HG02885 (cell line): ENCODE data around the gene NHERF2.

ENCODE experiments used
- ATAC-seq: cut with Tn5 transposase; IDR thresholded peaks from one replicate; pipeline ENCODE4 v1.9.1; 2021; ENCODE audit warnings: mild to moderate bottlenecking; ENCODE audit not compliant: unreplicated experiment, poor library complexity

Gene NHERF2

DNA sequence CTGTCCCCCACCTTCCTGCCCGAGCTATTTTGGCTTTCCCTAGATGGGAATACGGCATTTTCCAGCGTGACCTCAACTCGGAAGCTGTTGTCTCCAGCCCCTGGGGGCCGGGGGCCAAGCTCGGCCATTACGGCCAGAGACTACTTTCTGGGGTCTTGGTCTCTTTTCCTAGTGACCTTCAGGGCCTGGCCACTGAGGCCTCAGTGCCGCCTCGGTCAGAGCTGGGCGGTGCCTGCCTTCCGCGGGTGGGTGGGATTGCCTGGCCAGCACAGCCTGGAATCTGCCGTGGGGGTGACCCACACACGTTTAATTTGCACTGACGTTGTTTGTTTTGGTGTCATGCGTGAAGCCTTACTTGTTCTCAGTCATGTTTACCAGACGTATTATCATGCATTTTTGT, 50.3 kb downstream of the NHERF2 start:
- no peak for ATAC-seq

DNA sequence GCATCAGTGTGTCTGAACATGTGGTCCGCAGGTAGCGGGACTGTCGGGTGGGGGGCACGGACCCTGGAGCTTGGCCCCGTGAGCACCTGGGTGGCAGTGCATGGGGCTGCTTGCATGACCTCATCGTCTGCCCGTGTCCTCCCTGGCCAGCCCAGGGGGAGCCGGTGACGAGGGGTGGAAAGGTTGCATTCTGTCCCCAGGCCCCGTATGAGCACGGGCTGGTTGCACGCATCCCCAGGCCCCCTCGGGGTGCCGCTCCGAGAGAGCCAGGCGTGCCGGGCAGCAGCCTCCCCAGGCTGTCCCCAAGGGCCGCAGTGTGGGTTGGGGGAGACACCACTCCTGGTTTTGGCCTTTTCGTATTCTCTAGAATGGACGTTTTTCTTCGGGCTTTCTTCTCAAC, 51.0 kb downstream of the NHERF2 start:
- ATAC-seq = no peak

DNA sequence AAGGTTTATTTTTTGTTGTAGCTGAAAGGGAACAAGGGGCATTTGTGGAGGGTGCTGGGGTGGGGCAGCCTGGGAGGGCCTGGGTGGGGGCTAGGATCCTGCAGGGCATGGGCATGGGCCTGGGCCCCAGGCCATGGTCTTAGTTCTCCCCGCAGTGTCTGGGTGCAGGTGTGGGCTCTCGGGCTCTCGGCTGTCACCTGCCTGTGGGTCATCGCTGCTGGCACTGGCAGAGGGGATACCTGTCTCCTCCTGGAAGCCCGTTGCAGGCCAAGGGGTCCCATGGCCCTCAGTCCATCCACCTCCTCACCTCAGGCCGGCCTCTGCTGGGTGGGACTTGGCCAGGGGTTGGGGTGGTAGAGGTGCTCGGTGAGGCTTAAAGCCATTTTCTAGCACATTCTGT, 51.4 kb downstream of the NHERF2 start:
- ATAC-seq = no peak

DNA sequence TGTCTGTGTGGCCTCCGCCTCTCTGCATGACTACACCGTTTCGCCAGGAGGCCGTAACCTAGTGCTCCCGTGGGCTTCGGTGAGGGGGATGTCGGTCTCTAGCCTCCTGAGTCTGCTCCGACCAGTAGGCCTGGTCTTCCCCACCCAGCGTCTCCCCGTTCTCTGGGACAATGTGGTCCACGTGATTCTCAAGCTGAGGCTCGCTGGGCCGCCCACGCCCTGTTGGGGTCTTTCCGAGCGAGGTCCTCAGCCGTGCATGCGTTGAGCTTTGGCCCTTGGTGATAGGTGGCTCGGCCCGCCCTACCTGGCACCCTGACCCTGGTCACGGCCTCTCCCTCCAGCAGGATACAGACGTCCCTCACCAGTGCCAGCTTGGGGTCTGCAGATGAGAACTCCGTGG, 52.0 kb downstream of the NHERF2 start:
- no peak for ATAC-seq

DNA sequence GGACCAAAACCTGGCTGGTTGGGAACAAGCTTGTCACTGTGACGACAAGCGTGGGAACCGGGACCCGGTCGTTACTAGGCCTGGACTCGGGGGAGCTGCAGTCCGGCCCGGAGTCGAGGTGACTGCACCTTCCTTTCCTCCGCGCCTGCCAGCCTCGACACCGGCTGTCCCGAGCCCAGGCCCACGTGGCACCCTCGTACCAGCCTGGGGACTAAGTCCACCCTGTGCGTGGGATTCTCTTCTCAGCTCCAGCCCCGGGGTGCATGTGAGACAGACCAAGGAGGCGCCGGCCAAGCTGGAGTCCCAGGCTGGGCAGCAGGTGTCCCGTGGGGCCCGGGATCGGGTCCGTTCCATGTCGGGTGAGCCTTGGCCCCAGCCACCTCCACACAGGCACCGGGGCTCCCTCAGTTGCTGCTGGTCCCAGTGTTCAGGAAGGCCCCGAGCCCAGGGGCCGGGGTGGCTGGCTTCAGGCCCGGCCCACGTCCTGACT, 52.7 kb downstream of the NHERF2 start:
- no peak for ATAC-seq

DNA sequence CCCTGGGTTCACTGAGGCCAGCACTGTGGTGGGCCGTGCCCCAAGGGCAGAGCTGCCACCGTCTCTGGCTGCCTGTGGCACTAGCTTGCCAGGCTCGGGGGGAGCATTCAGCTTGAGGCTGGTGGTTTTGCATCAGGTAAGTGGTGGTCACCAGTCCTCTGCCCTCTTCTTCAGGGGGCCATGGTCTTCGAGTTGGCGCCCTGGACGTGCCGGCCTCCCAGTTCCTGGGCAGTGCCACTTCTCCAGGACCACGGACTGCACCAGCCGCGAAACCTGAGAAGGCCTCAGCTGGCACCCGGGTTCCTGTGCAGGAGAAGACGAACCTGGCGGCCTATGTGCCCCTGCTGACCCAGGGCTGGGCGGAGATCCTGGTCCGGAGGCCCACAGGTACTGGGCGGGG, 53.3 kb downstream of the NHERF2 start:
- ATAC-seq = no peak

DNA sequence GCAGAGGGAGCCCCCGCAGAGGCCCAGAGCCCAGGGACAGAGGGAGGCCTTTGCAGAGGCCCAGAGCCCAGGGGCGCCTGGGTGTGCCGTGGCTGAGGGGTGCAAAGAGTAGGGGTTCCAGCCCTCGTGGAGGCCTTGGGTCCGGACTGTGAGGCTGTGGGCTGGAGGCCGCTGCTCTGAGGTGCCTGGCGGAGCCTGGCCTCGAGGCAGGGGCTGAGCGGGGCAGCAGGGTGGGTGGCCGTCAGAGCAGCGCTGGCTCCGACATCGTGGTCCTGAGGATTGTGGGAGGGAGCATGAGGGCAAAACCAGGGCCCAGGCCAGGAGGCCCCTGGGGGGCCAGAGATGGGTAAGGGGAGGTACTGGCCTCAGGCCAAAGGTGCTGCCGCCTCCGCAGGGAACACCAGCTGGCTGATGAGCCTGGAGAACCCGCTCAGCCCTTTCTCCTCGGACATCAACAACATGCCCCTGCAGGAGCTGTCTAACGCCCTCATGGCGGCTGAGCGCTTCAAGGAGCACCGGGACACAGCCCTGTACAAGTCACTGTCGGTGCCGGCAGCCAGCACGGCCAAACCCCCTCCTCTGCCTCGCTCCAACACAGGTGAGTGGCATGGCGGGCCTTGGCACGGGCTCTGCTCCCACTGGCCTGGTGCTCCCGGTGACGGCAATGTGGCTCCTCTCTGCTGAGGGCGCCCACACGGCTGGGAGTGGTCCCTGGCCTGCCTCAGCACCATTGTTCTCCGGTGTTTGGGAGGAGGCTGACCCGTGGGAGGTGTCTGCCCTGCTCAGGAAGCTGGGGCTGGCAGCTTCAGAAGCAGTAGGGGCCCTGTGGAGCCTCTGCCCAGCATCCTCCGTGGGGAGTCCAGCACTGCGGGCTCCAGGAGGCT, 54.7 kb downstream of the NHERF2 start:
- no peak for ATAC-seq

DNA sequence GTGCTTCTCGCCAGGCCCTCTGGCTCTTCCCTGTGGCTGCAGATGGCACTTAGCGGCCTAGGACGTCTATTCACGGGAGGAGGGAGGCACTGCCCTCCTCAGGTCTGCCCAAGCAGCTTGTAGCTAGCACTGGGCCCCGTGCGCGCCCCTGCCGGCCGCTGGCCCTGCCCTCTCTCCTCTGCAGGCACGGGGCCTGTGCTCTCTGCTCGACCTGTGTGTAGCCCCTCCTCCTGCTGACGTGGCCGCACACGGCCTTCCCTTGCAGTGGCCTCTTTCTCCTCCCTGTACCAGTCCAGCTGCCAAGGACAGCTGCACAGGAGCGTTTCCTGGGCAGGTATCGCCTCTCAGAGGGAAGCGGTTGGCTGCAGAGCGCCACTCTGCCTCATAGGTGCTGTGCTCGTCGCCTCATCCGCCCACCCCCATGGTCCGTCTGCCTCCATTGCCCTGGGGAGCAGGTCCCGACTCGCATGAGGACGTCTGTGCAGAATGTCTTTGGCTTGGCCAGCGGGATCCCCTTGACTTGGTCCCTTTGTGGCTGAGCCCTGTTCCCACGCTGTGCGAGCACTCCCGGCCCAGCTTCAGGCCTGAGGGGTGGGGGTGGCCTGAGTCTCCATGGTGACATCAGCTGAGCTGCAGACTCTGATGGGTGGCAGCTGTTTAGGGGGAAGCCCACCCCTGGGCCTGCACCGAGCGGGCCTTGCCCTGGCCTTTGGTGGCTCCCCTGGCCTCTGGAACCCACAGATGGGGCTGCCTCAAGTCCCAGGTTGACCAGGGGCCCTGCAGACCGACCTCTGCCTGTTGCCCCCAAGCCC, 55.7 kb downstream of the NHERF2 start:
- no peak for ATAC-seq

DNA sequence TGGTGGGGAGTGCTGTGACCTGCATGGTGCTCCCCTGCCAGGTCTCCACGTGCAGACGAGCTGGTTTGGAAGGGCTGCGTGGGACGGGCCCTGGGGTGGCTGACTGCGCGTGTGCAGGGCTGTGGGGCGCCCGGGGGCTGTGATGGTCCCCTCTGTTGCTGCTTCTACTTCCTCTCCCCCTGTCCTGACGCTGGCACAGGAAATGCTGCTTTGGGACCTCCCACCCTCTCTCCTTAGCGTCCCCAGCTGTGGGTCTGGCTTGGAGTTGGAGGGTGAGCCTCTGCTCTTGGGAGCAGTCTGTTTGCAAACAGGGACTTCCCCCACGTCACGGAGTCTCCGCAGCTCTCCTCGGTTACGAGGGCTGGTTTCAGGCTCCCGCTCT, 56.3 kb downstream of the NHERF2 start:
- ATAC-seq = no peak

DNA sequence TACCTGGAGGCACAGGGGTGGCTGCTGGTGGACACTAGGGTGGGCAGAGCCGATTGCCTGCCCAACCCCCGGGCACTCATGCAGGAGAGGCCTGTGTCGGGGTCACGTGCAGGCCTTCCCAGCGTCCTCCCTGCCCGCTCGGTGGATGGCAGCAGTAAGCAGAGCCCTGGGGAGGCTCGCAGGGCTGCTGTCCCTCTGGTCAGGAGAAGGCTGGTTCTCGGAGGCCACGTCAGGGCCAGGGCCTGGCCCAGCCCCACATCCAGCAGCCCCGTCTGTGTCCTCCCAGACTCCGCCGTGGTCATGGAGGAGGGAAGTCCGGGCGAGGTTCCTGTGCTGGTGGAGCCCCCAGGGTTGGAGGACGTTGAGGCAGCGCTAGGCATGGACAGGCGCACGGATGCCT, 56.7 kb downstream of the NHERF2 start:
- ATAC-seq = no peak

DNA sequence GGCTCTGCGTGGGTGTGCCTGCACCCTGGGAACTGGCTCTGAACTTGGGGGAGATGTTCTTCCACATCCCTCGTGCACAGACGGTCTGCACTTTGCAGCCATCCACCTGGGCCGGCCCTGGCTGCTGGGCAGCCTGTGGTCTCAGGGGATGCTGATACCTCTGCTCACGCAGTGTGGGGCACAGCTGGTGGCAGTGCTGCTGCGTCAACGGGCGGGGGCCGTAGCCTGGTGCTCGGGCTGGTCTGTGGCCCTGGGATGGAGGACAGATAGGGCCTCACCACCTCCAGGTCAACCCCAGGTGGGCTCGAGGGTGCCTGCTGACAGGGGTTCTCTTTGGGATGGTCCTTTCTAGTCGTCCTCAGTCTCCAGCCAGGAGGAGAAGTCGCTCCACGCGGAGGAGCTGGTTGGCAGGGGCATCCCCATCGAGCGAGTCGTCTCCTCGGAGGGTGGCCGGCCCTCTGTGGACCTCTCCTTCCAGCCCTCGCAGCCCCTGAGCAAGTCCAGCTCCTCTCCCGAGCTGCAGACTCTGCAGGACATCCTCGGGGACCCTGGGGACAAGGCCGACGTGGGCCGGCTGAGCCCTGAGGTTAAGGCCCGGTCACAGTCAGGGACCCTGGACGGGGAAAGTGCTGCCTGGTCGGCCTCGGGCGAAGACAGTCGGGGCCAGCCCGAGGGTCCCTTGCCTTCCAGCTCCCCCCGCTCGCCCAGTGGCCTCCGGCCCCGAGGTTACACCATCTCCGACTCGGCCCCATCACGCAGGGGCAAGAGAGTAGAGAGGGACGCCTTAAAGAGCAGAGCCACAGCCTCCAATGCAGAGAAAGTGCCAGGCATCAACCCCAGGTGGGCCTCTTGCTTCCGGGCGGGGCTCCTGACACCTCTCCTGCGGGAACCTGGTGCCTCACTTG, 57.4 kb downstream of the NHERF2 start:
- no peak for ATAC-seq

DNA sequence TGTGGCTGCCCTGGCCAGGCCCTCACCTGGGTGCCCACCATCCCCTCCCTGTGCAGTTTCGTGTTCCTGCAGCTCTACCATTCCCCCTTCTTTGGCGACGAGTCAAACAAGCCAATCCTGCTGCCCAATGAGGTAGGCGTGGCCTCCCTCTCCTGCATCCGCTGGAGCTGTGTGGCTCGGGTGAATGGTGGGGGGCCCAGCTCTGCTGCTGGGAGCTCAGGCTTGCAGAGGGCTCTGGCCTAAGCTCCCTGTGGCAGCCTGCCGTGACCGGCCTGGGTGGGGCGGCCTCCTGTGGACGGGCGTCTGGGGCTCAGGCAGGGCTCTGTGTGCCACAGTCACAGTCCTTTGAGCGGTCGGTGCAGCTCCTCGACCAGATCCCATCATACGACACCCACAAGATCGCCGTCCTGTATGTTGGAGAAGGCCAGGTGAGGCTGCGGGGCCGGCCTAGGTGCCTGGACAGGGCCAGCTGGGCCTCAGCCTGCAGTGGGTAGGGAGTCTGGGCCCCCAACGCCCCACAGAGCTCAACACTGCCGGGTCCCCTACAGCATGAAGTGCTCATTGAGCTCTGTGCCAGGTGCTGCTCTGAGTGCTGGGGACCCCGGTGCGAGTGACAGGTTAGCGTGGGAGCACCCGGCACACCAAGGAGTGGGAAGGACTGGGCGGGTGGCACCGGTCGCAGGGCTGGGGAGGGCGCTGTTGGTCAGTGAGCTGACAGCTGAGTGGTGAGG, 58.4 kb downstream of the NHERF2 start:
- ATAC-seq = no peak

DNA sequence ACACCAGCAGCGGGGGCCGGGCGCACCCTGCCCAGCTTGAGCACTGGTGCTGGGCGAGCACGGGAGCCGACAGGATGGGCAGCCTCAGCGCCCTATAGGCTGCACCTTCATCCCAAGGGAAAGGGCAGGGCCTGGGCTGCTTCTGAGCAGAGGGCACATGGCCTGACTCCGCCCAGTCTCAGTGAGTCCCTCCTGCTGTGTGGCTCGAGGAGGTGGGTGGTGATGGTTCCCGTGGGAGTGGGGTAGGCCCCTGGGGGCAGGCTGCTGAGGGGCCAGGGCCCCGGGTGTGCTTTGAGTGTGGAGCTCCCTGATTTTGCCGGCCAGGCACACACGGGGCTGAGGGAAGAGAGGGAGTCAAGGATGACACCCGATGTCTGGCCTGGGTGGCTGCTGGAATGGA, 59.0 kb downstream of the NHERF2 start:
- ATAC-seq = no peak

DNA sequence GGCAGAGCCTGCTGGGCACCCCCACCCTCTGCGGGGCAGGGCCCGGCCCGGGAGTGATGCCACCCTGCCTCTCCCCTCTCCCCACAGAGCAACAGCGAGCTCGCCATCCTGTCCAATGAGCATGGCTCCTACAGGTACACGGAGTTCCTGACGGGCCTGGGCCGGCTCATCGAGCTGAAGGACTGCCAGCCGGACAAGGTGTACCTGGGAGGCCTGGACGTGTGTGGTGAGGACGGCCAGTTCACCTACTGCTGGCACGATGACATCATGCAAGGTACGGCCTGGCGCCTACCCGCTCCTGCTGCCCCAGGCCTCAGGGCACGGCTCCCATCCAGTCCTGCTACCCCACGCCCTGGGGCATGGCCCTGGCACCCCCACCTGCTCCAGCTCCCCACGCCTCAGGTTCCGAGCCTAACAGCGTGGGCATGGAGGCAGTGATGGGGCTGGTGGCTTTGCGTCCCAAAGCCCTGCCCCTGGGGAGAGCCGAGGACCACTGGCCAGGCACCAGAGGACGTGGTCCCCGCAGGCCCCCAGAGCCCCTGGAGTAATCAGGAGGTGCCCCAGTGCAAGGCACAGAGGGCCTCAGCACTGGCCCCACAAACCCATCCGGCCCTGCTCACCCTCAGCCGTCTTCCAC, 59.5 kb downstream of the NHERF2 start:
- no peak for ATAC-seq

DNA sequence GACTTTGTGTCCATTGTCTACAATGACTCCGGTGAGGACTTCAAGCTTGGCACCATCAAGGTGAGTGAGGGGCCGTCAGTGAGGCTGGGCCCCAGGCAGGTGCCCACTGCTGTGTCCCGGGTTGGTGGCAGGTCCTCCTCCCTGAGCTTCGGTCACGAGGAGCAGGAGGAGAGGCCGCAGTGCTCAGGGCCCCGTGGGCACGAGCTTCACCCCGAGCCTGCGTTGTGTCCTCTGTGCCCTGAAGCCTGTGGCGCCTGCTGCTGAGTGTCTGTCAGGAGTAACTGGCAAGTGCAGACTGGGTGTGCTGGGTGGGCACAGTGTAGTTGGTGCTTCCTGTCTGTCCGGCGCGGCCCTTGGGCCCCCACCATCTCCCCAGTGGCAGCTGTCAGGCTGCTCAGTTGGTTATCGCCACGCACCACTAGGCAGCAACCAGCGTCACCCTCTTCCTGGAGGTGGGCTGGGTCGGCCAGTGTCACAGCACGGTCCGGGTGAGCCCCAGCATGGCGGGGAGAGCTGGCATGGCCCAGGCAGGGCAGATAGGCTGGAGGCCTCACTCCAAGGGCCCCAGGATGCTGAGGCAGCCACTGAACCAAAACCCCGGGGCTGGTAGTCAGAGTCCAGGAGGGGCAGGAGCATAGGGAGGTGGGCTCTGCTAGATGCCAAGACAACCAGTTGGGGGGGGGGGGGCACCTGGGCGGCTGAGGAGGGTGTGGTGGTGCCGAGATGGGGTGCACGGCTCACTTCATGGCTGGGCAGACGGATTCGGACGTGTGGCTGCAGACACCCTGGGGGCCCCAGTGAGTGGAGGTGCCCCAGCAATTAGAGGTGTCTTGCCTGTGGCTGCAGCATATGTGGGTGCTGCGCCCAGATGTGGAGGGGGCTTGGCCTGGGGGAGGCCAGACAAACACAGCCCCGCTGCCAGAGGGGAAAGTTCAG, 60.4 kb downstream of the NHERF2 start:
- ATAC-seq = no peak

DNA sequence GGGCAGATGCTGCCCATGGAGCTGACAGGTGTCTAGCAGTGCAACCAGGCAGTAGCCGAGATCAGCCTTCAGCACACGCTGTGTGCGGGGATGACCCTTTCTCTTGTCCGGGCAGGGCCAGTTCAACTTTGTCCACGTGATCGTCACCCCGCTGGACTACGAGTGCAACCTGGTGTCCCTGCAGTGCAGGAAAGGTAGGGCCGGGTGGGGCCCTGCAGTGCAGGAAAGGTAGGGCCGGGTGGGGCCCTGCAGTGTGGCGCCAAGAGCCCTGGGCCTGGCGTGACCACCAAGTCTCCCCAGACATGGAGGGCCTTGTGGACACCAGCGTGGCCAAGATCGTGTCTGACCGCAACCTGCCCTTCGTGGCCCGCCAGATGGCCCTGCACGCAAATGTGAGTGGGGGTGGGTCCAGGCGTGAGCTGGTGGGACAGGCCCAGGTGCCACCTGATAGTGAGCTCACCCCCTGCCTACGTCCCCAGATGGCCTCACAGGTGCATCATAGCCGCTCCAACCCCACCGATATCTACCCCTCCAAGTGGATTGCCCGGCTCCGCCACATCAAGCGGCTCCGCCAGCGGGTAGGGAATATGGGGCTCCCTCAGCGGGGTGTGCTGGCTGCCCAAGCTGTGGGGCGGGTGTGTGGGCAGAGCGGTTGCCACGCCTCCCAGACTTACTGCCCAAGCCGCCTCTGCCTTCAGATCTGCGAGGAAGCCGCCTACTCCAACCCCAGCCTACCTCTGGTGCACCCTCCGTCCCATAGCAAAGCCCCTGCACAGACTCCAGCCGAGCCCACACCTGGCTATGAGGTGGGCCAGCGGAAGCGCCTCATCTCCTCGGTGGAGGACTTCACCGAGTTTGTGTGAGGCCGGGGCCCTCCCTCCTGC, 61.3 kb downstream of the NHERF2 start:
- ATAC-seq = no peak
